ENCODE data around the gene CENPB. TPM values are rescaled to one million over a fixed set of nuclear protein-coding genes. Genes with fewer than 3 reads are reported as not detected.
"Not testable (repeated sequence)": the region's sequence is repeated elsewhere in the genome, so short reads cannot be mapped to it uniquely, and the experiment has no call there.

Gene CENPB
- total RNA-seq, 1 experiment from 2014 or later, result 108 TPM

GRCh38 chr20:3796477-3797225, 10.1 kb upstream of the CENPB start:
- no peaks in the 10 kb centered on the region for H3K9me3 ChIP-seq (ENCODE audit: low read depth, low read length, poor library complexity, severe bottlenecking)
- H3K27ac ChIP-seq (ENCODE audit: low read depth, low read length, poor library complexity, severe bottlenecking), result peak overlapping the region; percentile 91
- DNase-seq (ENCODE audit: low spot score), result no peak
- peak overlapping the region; percentile 97 for H3K4me3 ChIP-seq (ENCODE audit: low read depth, low read length, poor library complexity, severe bottlenecking)
- ChIA-PET CTCF (interaction anchor here (0.6 kb wide), 1 partner anchor 105 kb away, joined by 7 read pairs; no protein-coding TSS in a partner anchor), POLR2A (ENCODE audit: low non-redundant PET) (interaction anchor here (1.0 kb wide), 1 partner anchor 10 kb away, joined by 4 read pairs; the partner anchor contains the start of gene CENPB)
- peaks cover 43% of the 10 kb centered on the region for H3K36me3 ChIP-seq (ENCODE audit: insufficient read depth, low read length, poor library complexity, severe bottlenecking)
- TF ChIP-seq EZH2 (IDR thresholded peaks at IDR 0.05; ENCODE audit: borderline replicate concordance, low read depth, low read length, poor library complexity, severe bottlenecking) (no peak), CTCF (conservative IDR thresholded peaks at IDR 0.05; ENCODE audit: low read depth, low read length) (no peak)
- intact Hi-C loops (cut with micrococcal nuclease; ENCODE audit: unreplicated experiment), result no loop called here
- no peaks in the 10 kb centered on the region for H3K27me3 ChIP-seq (replicated peaks; ENCODE audit: insufficient read depth, low read depth, low read length, poor library complexity)
- BruUV-seq (replicated peaks), result no TSS peak
- peaks cover 27% of the 10 kb centered on the region for H3K4me1 ChIP-seq (ENCODE audit: insufficient read depth, low read length, poor library complexity, severe bottlenecking)

DNA sequence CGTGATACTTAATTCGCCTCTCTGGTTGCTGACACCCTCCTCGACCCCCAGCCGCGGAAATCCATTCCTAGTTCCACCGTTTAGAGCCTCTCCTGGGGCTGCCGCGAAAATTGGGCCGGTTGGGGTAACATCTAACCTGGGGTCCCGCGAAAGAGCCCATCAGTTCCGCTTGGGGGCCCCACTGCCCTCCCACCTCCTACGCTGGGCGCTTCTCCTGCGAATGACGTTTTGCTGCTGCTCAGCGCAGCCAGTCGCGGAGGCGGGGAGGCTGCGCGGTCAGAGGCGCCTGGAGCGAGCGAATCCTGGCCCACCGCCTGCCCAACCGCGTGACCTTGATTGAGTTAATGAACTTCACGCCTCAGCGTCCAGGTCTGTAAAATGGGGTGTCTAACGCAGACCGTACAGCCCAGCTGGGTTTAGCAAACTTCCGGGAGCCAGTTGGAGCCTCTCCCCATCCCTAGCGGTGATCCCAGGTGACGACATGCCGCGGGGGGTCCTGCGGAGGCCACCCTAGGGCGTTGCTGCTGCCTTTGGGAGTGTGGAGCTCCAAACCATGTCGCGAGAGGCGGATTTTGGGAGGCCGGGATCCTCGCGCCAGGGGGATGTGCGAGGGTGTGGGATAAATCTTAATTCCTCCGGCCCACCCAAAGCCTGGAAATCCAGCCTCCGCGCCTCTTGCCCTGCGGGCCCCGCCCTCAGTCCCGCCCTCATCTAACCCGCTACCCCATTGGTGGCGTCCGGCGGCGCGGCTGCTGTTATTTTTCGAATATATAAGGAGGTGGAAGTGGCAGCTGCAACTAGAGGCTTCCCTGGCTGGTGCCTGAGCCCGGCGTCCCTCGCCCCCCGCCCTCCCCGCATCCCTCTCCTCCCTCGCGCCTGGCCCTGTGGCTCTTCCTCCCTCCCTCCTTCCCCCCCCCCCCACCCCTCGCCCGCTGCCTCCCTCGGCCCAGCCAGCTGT, 9.2 kb upstream of the CENPB start, which contains the start of gene CDC25B:
CDC25B (plus strand) TSS at position 800 of the 958 bp plus-strand sequence. CDS start 222 bp downstream, outside the sequence.
- Histone ChIP-seq H3K4me1 (ENCODE audit: insufficient read depth, low read length, poor library complexity, severe bottlenecking) (peaks cover 27% of the 10 kb centered on the region), H3K27me3 (replicated peaks; ENCODE audit: insufficient read depth, low read depth, low read length, poor library complexity) (no peaks in the 10 kb centered on the region), H3K27ac (ENCODE audit: low read depth, low read length, poor library complexity, severe bottlenecking) (peak within 1 kb of the TSS; percentile 91), H3K36me3 (ENCODE audit: insufficient read depth, low read length, poor library complexity, severe bottlenecking) (peaks cover 34% of the 10 kb centered on the region), H3K4me3 (ENCODE audit: low read depth, low read length, poor library complexity, severe bottlenecking) (peak within 1 kb of the TSS; percentile 97), H3K9me3 (ENCODE audit: low read depth, low read length, poor library complexity, severe bottlenecking) (no peaks in the 10 kb centered on the region)
- BruUV-seq (replicated peaks), result TSS peak; percentile 88
- DNase-seq (ENCODE audit: low spot score), result peak; percentile 97
- ChIA-PET POLR2A (ENCODE audit: low non-redundant PET) (interaction anchor here (1.0 kb wide), 1 partner anchor 9 kb away, joined by 4 read pairs; the partner anchor contains the start of gene CENPB), CTCF (interaction anchor here (0.6 to 0.9 kb wide), 2 partner anchors 9 to 104 kb away, joined by 6 to 7 read pairs; partner anchors contain the start of gene CENPB)
- no peak for TF ChIP-seq EZH2 (IDR thresholded peaks at IDR 0.05; ENCODE audit: borderline replicate concordance, low read depth, low read length, poor library complexity, severe bottlenecking)
- peak; percentile 37 for TF ChIP-seq CTCF (conservative IDR thresholded peaks at IDR 0.05; ENCODE audit: low read depth, low read length)
- intact Hi-C loops (cut with micrococcal nuclease; ENCODE audit: unreplicated experiment), result no loop called here

DNA sequence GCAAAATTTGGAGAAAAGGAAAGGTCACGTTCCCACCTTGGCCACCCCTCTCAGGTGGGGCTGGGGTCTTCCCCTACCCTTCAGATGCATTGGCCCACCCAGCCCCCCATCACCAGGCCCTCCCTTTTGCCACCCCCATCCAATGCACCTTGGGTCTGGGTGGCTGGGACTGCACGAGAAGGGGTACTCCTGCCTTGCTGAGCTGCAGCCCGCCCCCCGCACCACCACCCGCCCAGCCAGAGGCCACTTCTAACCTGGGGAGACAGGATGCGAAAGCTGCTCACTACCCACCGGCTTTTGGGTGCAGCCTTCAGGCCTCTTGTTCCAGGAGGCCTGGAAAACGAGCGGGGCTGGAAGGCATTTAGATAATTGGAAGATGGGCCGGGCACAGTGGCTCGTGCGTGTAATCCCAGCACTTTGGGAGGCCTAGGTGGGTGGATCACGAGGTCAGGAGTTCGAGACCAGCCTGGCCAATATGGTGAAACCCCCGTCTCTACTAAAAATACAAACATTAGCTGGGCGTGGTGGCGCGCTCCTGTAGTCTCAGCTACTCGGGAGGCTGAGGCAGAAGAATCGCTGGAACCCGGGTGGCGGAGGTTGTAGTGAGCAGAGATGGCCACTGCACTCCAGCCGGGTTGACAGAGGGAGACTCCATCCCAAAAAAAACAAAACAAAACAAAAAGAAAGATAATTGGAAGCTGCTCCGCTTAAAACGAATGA, 8.3 kb upstream of the CENPB start:
- Histone ChIP-seq H3K27me3 (replicated peaks; ENCODE audit: insufficient read depth, low read depth, low read length, poor library complexity) (no peaks in the 10 kb centered on the region), H3K27ac (ENCODE audit: low read depth, low read length, poor library complexity, severe bottlenecking) (peak overlapping the region; percentile 90), H3K9me3 (ENCODE audit: low read depth, low read length, poor library complexity, severe bottlenecking) (no peaks in the 10 kb centered on the region), H3K36me3 (ENCODE audit: insufficient read depth, low read length, poor library complexity, severe bottlenecking) (peaks cover 25% of the 10 kb centered on the region), H3K4me1 (ENCODE audit: insufficient read depth, low read length, poor library complexity, severe bottlenecking) (peaks cover 27% of the 10 kb centered on the region), H3K4me3 (ENCODE audit: low read depth, low read length, poor library complexity, severe bottlenecking) (peak overlapping the region; percentile 97)
- TF ChIP-seq EZH2 (IDR thresholded peaks at IDR 0.05; ENCODE audit: borderline replicate concordance, low read depth, low read length, poor library complexity, severe bottlenecking), result no peak
- no peak for TF ChIP-seq CTCF (conservative IDR thresholded peaks at IDR 0.05; ENCODE audit: low read depth, low read length)
- BruUV-seq (replicated peaks), result no TSS peak
- no peak for DNase-seq (ENCODE audit: low spot score)
- intact Hi-C loops (cut with micrococcal nuclease; ENCODE audit: unreplicated experiment), result no loop called here
- ChIA-PET CTCF (interaction anchor here (0.8 to 0.9 kb wide), 2 partner anchors 8 to 24 kb away, joined by 5 to 6 read pairs; partner anchors contain the start of gene CENPB), POLR2A (ENCODE audit: low non-redundant PET) (no interaction called here)

DNA sequence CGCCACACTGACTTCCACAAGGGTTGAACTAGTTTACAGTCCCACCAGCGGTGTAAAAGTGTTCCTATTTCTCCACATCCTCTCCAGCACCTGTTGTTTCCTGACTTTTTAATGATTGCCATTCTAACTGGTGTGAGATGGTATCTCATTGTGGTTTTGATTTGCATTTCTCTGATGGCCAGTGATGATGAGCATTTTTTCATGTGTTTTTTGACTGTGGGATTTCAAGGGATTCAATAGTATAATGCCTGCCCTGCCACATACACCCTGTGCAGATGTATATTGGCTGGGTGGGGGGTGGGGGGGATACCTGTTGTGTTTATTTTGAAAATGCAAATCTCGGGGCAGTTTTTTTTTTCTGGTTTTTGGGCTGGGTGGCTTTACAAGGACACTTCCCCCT, 7.6 kb upstream of the CENPB start:
- H3K4me3 ChIP-seq (ENCODE audit: low read depth, low read length, poor library complexity, severe bottlenecking); POLR2A ChIA-PET (ENCODE audit: low non-redundant PET); H3K9me3 ChIP-seq (ENCODE audit: low read depth, low read length, poor library complexity, severe bottlenecking); BruUV-seq (replicated peaks); H3K27ac ChIP-seq (ENCODE audit: low read depth, low read length, poor library complexity, severe bottlenecking); DNase-seq (ENCODE audit: low spot score); H3K27me3 ChIP-seq (replicated peaks; ENCODE audit: insufficient read depth, low read depth, low read length, poor library complexity); intact Hi-C loops (cut with micrococcal nuclease; ENCODE audit: unreplicated experiment); CTCF ChIA-PET: not testable (repeated sequence)
- peaks cover 18% of the 10 kb centered on the region for H3K36me3 ChIP-seq (ENCODE audit: insufficient read depth, low read length, poor library complexity, severe bottlenecking)
- H3K4me1 ChIP-seq (ENCODE audit: insufficient read depth, low read length, poor library complexity, severe bottlenecking), result peaks cover 22% of the 10 kb centered on the region
